ENCODE results near the gene LSAMP. TPM values are rescaled to one million over a fixed set of nuclear protein-coding genes. Genes with fewer than 3 reads are reported as not detected.

Gene LSAMP
- total and polyA plus RNA-seq, 2 of the 4 experiments (the other 2 are of a cell fraction): 7.9 to 8.0 TPM

DNA sequence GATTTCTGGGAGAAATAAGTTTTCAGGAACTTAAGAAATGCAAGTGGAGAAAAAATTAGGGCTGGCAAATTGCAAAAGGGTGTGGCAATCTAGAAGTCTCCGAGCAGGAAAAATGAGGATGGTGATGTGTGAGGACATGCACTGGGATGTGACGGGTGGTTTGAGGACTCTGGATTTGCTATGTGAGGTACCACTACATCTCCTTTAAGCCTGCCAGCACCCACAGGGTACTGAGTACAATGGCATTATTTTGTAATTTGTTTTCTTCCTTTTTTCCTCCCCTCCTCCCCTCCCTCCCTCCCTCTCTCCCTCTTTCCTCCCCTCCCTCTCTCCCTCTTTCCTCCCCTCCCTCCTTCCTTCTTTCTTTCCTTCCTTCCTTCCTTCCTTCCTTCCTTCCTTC lies 584.5 kb downstream of the LSAMP start:
- intact Hi-C loops (cut with micrococcal nuclease): loop anchor here (10.0 kb wide), 1 partner anchor 56 kb away; no protein-coding TSS in a partner anchor
- no peak overlapping the region for H3K27ac ChIP-seq (ENCODE audit: insufficient read depth, low read length)
- no peak overlapping the region for H3K4ac ChIP-seq (ENCODE audit: low read depth, low read length)
- WGBS, 2 experiments (ENCODE audit: extremely low coverage in 2 of 2, insufficient read length in 1 of 2): no CpG with 5 or more reads among the region's 2 CpGs
- H4K91ac ChIP-seq (ENCODE audit: insufficient read depth, low read depth, low read length): no peak overlapping the region
- in situ Hi-C loops (cut with MboI; ENCODE audit: low sequenced_read_pairs): no loop called here
- no peak overlapping the region for H2BK20ac ChIP-seq (ENCODE audit: low read depth, low read length)
- no peak overlapping the region for H3K23ac ChIP-seq (ENCODE audit: low read depth, low read length)
- no peak overlapping the region for H4K5ac ChIP-seq (ENCODE audit: low read depth, low read length)
- H3K9me3 ChIP-seq (ENCODE audit: control insufficient read depth, insufficient read depth, low read length): no peaks in the 10 kb centered on the region
- no peak overlapping the region for H2BK15ac ChIP-seq (ENCODE audit: low read depth, low read length)
- CTCF ChIA-PET: no interaction called here
- BruUV-seq (replicated peaks): no TSS peak
- H2AK9ac ChIP-seq (replicated peaks; ENCODE audit: low read depth, low read length, poor library complexity): no peak overlapping the region
- no peaks in the 10 kb centered on the region for H3K79me1 ChIP-seq (ENCODE audit: low read depth in 1 of 2, low read length in 2 of 2)
- no peaks in the 10 kb centered on the region for H4K20me1 ChIP-seq (ENCODE audit: insufficient read depth, low read length)
- H3K9ac ChIP-seq (ENCODE audit: low read depth, low read length): no peak overlapping the region
- no peak overlapping the region for H3K56ac ChIP-seq (ENCODE audit: extremely low read depth, insufficient read depth, low read length)
- ATAC-seq (ENCODE audit: low read depth) (no peak), DNase-seq (no peak)
- no peak overlapping the region for H2BK120ac ChIP-seq (ENCODE audit: low read depth, low read length)
- TF ChIP-seq CHD1 (IDR thresholded peaks at IDR 0.05; ENCODE audit: low read depth, low read length) (no peak), ELK1 (IDR thresholded peaks at IDR 0.05; ENCODE audit: borderline replicate concordance, low read depth, low read length) (no peak)
- TF ChIP-seq, protein P1, sequence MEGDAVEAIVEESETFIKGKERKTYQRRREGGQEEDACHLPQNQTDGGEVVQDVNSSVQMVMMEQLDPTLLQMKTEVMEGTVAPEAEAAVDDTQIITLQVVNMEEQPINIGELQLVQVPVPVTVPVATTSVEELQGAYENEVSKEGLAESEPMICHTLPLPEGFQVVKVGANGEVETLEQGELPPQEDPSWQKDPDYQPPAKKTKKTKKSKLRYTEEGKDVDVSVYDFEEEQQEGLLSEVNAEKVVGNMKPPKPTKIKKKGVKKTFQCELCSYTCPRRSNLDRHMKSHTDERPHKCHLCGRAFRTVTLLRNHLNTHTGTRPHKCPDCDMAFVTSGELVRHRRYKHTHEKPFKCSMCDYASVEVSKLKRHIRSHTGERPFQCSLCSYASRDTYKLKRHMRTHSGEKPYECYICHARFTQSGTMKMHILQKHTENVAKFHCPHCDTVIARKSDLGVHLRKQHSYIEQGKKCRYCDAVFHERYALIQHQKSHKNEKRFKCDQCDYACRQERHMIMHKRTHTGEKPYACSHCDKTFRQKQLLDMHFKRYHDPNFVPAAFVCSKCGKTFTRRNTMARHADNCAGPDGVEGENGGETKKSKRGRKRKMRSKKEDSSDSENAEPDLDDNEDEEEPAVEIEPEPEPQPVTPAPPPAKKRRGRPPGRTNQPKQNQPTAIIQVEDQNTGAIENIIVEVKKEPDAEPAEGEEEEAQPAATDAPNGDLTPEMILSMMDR (conservative IDR thresholded peaks at IDR 0.05; ENCODE audit: low read depth, low read length): no peak
- peaks cover 13% of the 10 kb centered on the region for H3K4me1 ChIP-seq (ENCODE audit: control insufficient read depth, insufficient read depth, low read length)
- no peak overlapping the region for H4K8ac ChIP-seq (ENCODE audit: low read depth in 2 of 2, low read length in 2 of 2)
- no peak overlapping the region for H3K4me3 ChIP-seq (ENCODE audit: insufficient read depth, low read depth, low read length)
- no peaks in the 10 kb centered on the region for H3K27me3 ChIP-seq (ENCODE audit: control insufficient read depth, insufficient read depth, low read length)
- no peaks in the 10 kb centered on the region for H3K36me3 ChIP-seq (ENCODE audit: control insufficient read depth, insufficient read depth, low read length)
- POLR2A ChIA-PET (ENCODE audit: unreplicated experiment): no interaction called here
- no peak overlapping the region for H2AK5ac ChIP-seq (ENCODE audit: low read depth, low read length)
- 0 out of 2 replicates have a peak, but pooled peaks cover 3% of the 10 kb centered on the region for H3K9me1 ChIP-seq (ENCODE audit: insufficient read depth, low read length)
- H3K14ac ChIP-seq (replicated peaks; ENCODE audit: low read depth, low read length): no peak overlapping the region
- H3K18ac ChIP-seq (ENCODE audit: low read depth, low read length): no peak overlapping the region
- dilution Hi-C loops (cut with HindIII; ENCODE audit: low sequenced_read_pairs, unreplicated experiment): no loop called here
- H2BK5ac ChIP-seq (ENCODE audit: low read depth, low read length, poor library complexity, severe bottlenecking): no peak overlapping the region
- H3K4me2 ChIP-seq (ENCODE audit: low read depth, low read length): no peak overlapping the region
- no peak overlapping the region for H2AFZ ChIP-seq (replicated peaks; ENCODE audit: low read length, poor library complexity)
